Activated CD4-positive, CD25-positive, alpha-beta regulatory T cell treated with anti-CD3 and anti-CD28 coated beads, Interleukin-2, amount 50 U/mL, for 16 hours (primary cell): ENCODE measurements around the gene KRT31.
"Not testable (repeated sequence)": the region's sequence is repeated elsewhere in the genome, so short reads cannot be mapped to it uniquely, and the experiment has no call there.

Source experiments
- DNase-seq: peaks from one replicate; pipeline ENCODE4 v3.0.0-alpha.2; 2020; ENCODE audit warnings: low read depth, low spot score

Gene KRT31

DNA sequence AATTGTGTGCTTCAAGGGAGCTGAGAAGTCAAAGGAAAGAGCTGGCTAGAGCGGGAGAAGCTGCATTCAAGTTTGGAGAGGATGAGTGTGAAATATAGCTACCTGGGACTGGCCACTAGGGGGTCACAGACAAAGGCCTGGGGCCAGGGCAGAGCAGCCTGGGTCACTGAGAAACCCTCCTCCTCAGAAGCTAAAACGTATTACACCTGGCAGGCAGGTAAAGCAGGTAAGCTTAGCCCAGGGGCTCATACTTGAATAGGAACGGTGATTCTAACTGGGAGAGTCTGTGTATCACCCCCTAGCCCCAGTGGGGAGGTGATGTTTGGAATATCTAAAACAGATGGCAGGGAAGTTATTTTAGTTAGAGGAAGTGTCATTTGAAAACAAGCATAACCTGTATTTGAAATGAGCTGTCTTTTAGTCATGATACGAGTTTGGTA lies 20.2 kb upstream of the KRT31 start:
- DNase-seq = no peak

DNA sequence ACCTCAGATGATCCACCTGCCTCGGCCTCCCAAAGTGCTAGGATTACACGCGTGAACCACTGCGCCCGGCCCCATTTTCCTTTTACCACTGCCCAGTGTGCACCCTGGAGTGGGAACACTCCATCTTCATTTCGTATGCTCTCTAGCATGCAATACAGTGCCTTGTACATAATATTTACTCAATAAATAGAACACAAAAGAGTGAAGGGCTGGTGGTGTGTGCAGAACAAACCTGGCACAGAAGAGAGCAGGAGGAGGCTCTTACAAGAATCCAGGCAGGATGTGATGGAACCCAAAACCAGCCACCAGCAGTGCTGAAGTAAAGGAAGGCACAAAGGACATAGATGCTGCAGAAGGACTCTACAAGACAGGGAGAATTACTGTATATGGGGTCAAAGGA lies 19.7 kb upstream of the KRT31 start:
- no peak for DNase-seq

DNA sequence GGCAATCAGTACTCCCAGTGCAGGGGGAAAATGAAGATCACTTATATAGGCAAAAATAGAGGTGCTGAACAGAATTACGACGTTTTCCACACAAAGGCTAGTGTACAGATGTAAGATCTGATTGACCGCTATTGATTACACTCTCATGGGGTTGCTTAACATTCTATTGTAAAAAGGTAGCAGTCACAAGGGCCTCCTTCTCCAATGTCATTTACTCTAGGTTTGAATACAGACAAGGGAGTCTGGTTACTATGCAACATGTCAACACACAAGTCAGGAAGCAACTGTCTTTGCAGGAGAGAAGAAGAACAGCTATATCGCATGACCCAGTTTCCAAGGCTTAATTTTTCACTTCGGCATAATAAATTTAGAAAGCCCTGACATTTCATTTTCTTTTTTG lies 19.1 kb upstream of the KRT31 start:
- DNase-seq = no peak

- no peak for DNase-seq
Measured at GRCh38 chr17:41415833-41416335, 18.5 kb upstream of the KRT31 start.

DNA sequence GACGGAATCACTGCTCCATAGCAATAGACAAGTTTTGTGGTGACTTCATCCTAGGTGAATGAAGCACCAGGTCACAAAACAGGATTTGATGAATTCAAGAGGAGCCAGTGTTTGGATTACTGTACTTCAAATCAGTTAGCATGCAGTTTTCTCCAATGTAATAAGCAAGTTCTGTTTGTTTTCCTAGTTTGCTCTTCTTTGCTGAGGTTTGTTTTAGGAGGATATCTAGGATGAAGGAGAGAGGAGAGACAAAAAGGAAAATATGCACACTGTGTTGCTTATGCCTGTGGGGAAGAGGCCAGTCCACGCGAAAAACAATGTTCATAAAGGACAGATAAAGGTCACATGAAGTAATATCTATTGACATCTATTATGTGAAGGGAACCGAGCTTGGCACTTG lies 18.0 kb upstream of the KRT31 start:
- no peak for DNase-seq

DNA sequence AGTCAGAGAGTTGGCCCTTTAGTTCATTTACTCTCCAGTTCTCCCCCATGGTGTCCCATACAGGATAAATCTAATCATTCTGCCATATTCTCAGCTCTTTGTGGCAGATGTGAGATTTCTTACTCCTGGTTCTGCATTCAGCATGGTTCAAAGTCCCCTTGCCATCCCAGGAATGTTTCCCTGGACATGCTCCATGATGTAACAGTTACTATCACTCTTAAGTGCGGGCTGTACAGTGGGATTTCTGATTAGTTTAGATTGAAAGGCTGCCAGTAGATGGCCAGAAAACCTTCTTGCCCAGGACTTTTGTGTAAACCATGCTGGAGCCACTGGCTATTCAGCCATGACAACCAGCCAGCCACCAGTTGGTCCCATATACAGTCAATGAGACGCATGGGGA lies 16.6 kb upstream of the KRT31 start:
- DNase-seq = no peak

DNA sequence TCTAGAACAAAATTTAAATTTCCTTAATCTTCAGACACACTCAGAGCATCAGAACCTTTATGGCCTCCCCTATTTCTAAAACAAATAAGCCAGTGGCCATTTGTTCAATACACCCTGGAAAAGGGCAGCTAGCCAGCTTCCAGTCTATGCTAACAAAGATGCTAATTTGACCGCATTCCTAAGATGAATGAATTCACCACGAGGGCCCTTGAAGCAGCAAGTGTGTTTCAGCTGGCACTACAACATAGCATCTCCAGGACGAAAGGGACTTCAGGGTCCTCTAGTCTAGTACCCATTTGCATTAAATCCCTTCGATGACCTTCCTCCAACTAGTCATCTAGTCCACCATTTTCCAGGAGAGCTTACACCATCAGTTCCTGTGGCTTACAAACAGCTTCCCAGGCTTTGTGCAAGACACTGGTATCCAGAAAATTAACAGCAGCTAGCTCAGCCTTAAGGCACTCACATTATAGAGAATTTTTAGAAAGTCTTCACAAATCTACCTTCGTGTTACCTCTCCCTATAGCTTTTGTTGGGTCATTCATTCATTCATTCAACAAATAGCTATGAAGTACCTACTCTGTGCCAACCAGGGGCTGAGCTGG lies 16.0 kb upstream of the KRT31 start:
- no peak for DNase-seq

DNA sequence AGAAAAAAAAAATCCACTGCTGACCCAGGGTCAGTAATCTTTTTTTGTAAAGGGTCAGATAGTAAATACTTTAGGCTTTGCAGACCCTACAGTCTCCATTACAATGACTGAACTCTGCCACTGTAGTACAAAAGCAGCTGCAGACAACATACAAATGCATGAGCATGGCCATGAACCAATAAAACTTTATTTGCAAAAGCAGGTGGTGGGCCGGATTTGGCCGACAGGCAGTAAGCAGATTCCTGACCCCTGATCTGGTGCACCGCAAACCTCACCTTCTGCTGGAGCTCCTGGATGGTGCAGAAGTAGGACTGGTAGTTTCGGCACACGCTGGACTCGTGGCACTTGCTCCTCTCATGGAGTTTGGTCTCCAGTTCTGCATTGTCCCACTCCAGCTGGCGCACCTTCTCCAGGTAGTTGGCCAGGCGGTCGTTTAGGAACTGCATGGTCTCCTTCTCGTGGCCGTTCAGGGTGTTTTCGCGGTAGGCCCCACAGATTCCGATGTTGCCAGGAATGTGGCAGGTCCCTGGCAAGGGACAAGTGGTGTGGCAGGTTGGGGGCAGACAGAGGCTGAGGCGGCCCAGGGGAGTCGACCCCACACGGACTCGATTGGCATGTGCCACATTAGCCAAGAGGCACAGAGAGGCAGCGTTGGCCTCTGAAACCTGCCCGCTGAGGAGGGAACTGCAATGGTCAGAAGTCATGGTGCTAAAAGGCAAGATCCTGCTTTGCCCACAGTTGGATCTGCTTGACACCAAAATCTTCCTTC lies 13.8 kb upstream of the KRT31 start:
- no peak for DNase-seq

- DNase-seq = no peak
Measured at GRCh38 chr17:41407226-41407625, 9.8 kb upstream of the KRT31 start.

DNA sequence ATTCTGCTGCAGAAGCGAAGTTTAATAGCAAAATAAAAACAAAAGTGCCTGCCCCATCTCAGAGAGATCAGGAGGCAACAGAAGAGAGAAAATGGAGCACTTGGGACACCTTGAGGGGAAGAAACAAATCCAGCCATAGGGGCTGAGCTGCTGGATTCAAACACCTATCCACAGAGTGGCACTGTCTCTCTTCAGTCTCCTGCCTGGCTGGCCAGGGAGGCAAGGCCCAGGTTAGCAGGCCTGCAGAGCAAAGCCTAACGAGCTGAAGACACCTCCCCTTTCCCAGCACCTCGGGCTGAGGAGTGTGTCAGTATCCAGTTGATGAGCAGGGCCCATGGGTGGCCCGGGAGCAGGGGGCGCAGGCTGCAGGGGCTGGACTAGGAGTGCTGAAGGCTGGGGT lies 8.8 kb upstream of the KRT31 start:
- no peak for DNase-seq

DNA sequence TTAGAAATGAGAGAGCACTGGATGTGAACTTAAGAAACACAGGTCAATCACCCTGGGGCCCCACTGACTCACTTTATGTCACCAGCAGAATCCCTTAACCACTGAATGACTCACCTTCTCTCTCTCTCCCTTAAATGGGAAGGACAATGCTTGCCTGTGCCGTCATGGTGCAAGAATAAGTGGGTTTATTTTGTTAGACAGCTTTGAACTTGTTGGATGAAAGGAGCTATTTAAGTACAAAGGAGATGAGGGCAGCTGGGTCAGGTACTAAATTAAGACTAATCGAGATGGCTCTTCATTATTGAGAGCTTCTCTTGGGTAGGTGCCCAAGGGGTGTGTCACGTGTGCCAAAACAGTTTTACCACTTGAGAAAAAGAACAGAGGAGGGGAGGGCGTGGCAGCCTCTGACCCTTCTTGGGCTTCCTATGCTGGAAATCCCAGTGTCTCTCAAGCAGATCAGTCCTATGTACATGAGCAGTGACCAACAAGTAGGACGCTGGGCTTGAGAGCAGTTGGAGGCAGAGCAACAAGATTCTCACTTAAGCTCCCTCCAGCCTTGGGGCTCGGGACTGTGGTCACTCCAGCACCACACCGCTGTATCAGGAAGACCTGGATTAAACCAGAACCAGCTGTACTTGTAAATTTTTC lies 6.7 kb upstream of the KRT31 start:
- no peak for DNase-seq

DNA sequence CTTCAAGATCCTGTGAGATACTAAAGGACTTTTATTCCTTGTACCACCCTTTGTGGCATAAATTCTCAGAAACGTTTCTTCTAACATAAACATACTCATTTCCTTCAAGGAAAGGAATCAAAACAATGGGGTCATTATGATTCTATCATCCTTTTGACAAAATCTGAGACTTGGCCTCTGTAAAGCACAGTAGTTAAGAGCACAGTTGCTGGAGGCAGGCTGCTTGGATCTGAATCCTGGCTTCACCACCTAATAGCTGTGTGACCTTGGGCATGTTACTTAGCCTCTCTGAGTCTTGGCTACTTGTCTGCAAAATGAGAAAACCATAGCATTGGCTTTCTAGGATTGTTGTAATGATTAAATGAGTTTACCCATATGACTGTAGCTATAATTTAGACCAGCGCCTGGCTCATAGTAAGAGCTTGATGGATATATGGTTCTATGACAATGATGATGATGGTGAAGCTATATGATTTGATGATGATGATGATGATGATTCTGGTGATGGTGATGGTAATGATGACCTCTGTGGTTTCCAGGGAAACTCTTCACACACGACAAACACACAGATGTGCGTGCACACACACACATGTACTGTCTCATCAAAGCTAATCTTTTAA lies 6.1 kb upstream of the KRT31 start:
- DNase-seq = no peak

GRCh38 chr17:41402161-41402560 lies 4.8 kb upstream of the KRT31 start:
- DNase-seq = no peak

GRCh38 chr17:41396340-41396739 lies 1.1 kb downstream of the KRT31 start:
- DNase-seq = no peak

DNA sequence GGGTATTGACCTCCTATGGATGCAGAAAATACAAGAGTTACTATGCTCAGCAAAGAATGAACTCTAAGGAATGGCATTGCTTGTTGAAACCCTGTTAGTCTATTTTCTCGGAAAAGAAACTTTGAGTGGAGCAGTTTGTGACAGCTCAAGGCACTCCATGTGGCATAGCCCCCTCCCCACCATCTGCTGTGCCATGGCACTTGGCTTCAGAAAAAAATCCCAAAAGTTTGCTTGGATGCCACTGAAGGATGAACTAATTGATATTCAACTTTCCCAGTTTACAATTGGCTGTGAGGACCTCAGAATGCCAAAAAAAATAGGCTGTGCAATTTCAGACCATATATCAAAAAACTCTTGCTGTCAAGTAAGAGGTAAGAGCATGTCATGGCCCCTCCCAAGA lies 1.8 kb downstream of the KRT31 start:
- DNase-seq = no peak

DNA sequence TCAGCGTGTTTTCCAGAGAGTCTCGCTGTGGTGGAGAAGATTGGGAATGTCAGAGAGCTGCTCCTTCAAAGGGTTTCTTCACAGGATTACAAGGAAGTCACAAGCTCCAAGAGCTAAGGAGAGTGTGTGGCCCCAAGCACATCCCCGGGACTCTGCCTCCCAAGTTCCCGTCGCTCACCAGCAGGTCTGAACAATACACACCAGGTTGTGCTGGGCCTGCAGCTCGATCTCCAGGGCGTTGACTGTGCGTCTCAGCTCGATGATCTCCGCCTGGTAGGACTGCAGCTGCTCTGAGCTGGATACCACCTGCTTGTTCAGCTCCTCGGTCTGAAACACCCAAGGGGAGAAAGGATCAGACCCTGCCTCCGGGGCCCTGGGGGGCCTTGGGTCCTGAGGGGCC lies 2.4 kb downstream of the KRT31 start:
- not testable (repeated sequence) for DNase-seq

DNA sequence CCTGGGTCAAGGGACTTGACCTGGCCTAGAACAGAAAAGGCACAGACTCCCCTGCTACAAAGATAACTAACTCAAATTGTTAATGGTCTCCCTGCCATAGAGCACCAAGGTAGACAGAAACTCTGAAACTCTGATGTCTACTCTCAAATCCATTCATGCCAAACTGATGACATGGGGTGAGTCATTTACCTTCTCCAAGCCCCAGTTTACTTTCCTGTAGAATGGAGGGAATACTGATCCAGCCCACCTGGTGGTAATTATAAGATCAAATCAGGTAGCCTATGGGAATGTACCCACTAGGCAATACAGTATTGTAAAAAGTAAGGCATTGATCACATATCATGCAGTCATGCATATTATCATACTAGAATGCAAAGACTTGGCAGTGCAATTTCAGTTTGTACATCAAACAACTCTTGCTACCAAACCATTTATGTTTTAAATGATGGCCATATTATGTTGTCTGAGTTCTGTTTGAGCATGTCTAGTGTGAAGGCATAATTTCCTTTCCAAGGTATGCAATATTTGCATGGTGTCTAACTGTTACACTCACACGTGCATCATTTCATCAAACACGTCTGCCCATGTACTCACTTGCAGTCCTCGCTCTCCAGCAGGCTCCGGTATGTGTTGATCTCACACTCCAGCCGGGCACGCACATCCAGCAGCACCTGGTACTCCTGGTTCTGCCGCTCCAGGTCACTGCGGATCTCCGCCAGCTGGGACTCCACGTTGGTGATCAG lies 3.0 kb downstream of the KRT31 start:
- DNase-seq = no peak

DNA sequence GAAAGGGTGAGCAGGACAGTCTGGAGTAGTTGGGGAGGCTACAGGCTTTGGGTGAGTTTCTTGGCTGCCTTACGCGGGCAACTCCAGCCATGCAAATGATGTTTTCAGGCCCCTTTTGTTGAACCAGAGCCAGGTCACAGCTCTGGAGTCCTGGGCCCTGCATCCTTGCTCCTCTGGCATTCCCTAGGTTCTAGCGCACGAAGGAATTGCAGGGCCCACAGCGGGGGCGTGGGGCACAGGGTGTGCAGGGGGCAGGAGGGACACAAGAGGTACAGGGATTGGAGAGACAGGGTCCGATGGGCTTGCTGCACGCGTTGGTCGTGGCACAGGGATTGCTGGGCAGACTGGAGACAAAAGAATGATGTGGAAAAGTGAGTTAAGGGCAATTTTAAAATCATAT lies 3.6 kb downstream of the KRT31 start:
- no peak for DNase-seq

- no peak for DNase-seq
Measured at GRCh38 chr17:41393294-41393693, 4.1 kb downstream of the KRT31 start.

DNA sequence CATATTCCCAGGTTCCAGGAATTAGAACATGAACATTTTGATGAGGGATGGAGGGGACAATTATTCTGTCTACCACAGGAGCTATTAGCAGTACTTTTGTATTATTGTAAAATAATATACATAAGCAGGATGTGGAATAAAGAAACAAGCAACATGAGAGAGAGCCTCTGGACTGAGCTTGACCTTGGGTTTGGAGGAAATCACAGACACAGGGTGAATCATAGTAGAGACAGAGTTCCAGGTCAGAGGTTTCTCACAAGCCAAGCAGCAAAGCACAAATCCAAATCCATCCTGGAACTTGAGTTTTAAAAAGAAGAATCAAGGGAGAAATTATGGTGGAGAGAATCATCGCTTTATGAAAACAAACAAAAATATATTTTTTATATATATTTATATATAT lies 5.1 kb downstream of the KRT31 start:
- DNase-seq = no peak

GRCh38 chr17:41391535-41391934 lies 5.9 kb downstream of the KRT31 start:
- DNase-seq = no peak
